M059J (cell line): ENCODE measurements around the gene CDKN1B. TPM values are rescaled to one million over a fixed set of nuclear protein-coding genes. Genes with fewer than 3 reads are reported as not detected.
"Not testable (repeated sequence)": the region's sequence is repeated elsewhere in the genome, so short reads cannot be mapped to it uniquely, and the experiment has no call there.

Experiments used
- DNase-seq: peaks from one replicate; pipeline ENCODE4 v3.0.0-alpha.2; 2012; ENCODE audit warnings: low read depth
- total RNA-seq: library from RNA; depleted of rRNA; stranded (reverse); fragments of >200 nt; shearing (Covaris generic); gene quantifications from 2 replicates; pipeline ENCODE4 v1.2.3, GENCODE V29; 2014

Gene CDKN1B
- total RNA-seq, 1 experiment from 2014 or later, result 48.4 TPM

DNA sequence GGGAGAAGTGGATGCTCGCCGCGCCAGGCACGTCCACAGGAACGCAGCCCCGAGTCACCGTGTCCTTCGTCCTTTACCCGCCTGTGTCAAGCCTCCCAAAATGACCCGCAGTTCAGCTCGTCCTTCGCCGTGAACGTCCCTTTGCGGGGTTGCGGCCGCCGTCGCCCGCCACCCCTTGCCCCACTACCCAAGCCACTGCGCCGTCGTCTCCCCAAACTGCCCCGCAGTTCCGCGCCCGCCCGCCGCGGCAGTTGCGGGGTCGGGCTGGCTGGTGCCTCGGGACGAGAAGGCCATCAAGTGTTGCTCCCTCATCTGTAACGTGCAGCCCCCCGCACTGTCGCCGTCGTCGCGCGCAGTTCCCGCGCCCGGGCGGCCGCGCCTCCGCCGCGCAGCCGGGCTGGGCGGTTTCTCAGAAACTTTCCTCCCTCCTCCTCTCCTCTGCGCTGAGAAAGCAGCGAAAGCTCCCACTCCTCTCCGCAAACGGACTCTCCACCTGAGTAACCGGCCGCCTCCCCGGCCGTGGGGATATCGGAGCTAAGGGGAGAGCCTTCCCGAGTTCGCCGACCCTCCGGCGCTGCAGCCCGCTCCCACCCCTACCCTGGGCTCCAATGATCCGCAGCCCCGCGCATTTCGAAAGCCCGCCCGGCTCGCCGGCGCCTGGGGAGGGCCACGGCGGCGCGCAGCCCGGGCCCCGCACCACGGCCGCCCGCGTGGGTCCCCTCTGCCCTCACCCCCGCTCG lies 6.7 kb downstream of the CDKN1B start:
- peak; percentile 47 for DNase-seq

DNA sequence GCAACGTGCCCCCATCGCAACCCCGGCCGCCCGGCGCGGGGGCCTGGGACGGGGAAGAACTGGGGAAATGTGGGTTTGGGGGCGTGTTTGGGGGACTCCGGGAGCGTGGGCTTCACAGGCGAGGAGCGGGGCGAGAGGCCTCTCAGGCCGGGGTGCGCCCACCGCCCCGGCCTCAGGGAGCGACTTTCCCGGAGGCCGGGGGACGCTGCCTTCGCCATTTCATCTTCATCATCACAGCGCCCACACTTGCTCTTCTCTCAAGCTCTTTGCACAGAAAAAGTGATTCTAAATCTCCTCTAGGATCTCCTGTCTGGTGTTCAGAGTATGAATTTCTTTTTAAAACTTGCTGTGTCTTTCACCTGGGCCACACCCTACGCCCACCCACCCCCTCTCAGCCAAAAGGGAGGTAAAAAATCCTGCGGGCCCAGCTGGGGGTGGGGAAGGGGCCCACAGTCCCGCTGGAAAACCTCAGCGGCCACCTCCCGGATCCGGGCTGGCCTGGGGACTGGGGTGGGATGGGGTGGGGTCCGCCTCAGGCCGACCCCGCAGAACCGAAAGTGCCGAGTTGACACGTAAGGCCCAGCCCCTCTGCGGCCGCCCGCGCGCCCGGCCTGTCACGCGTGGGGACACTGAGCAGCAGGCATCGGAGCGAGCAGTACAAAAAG lies 7.4 kb downstream of the CDKN1B start:
- no peak for DNase-seq

DNA sequence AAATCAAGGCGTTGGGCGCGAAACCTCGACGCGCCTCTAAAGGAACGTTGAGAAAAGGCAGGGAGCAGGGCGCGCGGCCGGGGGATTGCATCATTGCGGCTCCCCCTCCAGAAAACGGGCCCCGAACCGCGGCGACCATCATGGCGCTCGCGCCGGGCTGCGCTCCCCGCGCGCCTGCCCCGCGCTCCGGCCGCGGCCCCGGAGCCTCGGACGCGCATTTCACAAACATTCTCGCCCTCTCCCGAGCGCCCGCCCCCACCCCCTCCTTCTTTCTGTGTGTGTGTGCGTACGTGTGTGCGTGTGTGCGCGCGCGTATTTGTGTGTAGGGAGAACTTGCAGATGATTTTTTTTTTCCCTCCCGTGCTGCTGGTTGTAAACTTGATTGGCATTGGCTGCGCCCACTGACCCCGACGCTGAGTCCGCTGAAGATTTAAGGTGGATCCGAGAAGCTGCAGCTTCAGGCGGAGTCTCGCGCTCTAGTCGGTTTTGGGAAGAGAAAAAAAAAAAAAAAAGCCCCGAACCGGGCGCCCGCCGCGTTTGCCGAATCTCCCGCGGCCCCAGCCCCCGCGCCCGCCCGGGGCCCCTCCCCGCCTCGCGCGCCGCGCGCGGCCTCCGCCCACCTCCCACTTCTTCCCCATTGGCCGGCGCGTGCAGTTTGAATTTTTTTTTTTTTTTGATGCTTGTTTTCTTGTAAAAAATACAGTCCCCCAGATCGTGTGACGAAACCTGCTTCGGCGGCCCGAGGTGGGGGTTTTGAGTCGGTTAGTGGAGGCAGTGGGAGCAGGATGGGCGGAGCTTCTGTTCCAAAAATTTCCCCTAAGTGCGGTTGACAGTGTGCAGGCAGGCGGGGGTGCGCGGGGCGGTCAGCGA lies 8.2 kb downstream of the CDKN1B start:
- peak; percentile 98 for DNase-seq

DNA sequence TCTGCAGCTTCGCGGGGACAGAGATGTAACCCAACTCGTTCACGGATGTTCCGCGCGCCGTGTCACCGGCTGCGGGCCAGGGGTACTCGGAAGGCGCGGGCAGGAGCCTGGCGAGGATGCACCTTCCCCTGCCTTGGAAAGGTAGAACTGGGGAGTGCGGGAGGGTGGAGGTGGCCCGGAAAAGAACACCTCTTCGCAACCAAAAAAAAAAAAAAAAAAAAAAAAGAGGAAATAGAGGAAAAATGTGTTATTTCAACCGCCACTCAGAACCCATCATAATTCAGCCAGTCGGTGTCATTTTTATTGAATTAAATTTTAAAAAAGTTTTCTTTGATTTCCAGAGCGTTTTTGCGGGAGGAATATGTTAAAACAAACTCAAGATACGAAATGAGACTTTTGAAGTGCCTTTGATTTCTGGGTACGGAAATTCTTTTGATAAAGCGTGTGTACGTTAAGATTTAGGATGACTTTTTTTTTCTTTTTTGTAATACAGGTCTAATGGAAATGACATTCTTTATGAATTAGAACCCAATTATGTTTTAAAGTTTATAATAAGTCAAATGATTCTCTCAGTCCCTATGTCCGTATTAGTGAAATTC lies 8.9 kb downstream of the CDKN1B start:
- DNase-seq, result no peak

DNA sequence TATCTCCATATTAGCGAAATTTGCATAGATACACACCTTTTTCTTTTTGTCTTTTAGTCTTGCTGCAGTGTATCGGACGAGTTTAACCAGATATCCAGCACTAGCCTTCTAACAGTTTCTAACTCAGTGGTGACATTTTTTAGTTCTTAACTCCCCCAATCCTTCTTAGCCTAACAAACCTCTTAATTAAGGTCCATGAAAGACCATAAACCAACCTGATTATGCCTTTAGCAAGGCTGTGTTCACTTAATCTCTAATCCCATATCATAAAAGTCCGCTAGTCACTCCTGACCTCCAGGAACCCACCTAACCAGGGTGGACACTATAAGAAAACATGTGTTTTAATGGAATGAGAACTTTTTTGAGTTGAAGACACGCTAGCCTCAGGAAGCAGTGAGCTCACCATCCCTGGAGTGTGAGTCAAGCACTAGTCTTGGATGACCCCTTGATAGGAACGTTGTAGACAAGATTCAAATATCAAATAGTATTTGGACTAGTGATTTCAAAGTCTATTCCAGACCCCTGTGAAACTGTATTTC lies 9.5 kb downstream of the CDKN1B start:
- peak; percentile 88 for DNase-seq

DNA sequence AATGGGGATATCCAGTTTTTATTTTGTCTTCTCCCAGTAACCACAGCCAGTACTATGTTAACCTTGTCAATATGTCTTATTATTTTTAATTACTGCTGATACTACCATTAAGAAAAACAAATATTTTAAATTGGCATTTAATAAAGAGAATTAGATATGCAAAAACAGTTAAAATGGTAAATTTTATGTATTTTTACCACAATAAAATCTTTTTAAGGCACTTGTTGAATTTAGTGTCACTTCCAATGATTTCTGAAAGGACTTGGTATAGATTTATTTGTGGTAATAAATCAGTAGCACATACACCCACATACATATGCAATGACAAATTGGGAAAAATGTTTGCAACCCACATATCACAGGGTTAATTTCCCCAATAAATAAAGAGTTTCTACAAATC lies 14.0 kb downstream of the CDKN1B start:
- no peak for DNase-seq

DNA sequence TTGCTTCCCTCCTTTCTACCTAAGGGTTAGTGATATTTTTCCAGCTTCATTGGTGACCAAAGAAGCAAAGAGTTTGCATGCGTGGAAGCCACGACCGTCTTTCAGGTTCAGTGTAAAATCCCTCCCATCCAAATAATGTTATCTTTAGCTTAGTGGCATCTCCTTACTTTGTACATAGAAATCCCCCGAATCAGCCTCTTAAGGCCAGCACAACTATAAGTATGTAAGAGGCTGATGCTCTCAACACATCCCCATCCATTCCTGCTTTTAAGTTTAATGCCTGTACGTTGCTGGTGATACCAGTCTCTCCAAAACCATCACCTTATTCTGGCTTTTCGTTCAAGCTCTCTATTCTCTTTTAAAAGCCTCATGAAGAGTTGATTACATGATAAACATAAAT lies 14.6 kb downstream of the CDKN1B start:
- no peak for DNase-seq

DNA sequence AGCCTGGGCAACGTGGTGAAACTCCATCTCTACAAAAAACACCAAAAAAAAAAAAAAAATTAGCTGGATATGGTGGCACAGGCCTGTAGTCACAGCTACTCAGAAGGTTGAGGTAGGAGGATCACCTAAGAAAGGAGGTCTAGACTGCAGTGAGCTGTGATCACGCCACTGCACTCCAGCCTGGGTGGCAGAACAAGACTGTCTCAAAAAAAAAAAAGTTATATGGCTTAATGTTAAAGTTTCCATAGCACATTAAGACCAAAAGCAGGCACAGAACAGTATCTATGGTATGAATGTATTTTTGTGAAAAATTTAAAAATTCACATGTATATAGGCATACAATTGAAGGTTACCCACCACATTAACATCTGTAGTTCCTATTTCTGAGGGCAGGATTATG lies 15.9 kb downstream of the CDKN1B start:
- DNase-seq, result no peak

DNA sequence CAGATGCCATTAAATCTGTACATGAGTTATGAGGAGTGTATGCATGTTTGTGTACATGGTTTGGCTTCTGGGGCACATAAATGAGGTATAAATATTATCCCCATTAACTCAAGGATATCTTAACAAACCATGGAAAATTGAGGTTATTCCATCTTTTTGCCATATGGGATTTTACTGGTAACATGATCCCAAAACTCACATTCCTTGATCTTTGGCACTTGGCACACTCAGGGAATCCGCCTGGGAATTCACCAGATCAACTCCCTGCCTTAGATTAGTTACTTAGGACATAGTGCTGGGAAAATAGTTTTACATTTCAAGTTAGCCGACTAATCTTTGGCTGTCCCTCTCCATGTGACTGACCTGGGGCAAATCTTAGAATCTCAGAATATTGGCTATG lies 16.9 kb downstream of the CDKN1B start:
- peak; percentile 17 for DNase-seq

DNA sequence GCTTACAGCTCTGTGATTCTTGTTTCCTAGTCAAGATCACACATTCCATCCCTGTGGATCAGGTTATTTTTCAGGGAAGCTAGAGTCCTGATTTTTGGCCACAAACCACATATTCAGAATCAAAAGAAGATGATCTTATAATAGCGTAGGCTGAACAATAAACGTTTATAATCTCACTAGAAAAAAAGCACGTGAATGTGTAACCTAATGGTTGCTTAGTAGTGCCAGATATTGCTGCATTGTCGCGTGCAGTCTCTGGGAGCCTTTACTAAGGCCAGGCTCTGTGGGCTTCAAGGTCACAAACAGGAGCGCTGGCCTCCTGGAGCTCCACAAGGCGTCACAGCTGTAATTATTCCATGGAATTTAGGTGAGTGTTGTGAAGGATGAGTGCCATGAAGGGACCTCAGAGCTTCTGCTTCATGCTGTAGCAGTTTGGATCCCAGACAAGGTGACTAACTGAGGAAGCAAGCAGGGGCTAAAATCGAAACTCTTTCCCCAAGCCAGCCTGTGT lies 17.4 kb downstream of the CDKN1B start:
- no peak for DNase-seq

DNA sequence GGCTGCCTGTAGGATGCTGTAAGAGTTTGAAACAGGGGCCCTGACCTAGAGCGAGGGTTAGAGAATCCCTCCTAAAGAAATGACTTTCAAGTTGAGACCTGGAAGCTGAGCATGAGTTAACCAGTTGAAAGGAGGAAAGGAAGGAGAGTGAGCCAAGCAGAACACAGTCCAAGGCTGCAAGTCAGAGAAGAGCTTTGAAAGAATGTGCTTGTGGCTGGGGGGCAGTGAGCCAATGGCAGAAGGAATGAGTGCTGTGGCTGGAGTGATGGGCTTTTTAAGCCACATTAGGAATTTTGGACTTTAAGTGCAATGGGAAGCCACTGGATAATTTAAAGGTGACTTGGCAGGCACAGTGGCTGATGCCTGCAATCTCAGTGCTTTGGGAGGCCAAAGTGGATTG lies 18.1 kb downstream of the CDKN1B start:
- peak; percentile 73 for DNase-seq

DNA sequence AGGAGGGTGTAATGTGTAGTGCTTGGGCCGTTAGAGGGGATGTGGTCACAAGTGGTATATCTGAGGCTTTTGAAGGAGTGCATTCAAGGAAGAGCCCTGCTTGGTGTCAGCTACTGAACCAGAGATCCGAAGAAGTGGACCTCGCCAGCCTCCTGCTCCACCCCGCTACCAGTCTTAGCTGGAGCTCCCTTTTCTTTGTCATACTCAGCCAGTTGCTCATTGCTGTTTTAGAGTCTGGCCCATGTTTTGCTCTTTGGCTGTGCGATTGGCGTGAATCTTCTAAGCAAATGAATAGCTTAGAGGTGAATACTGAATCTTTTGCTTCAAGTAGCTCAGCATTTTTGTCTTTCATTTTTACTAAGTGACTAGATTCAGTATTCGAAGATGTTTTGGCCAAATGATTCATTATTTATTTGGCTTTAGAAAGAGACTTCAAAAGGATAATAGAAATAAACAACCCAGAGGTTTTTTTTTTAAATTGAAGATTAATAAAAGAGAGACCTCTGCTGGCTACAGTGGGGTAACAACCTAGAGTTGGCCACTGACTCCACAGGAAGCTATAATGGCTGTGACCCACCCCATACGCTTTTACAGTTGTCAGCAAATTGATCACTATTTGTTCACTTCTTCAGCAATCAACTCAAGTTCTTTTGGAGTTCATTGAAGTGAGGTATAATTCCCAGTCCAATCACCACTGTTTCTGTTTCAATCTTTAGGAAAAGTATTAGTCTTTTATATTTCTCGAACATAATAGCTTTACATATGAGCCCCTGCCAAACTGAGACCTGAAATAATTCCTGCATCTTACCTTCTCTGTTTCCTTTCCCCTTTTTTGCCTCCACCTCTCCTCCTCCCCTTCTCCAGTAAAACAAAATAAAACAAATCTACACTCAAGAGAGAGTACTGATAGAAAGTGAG lies 19.9 kb downstream of the CDKN1B start:
- DNase-seq, result peak; percentile 85

DNA sequence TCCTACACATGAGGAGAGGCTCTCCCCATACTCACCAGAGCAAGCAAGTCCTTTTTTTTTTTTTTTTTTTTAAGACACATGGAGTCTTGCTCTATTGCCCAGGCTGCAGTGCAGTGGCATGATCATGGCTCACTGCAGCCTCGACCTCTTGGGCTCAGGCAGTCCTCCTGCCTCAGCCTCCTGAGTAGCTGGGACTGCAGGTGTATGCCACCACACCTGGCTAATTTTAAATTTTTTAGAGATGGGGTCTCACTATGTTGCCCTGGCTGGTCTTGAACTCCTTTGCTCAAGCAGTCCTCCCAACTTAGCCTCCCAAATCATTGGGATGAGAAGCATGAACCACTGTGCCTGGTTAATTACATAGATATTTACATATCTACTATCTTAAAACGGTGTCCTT lies 21.0 kb downstream of the CDKN1B start:
- not testable (repeated sequence) for DNase-seq

DNA sequence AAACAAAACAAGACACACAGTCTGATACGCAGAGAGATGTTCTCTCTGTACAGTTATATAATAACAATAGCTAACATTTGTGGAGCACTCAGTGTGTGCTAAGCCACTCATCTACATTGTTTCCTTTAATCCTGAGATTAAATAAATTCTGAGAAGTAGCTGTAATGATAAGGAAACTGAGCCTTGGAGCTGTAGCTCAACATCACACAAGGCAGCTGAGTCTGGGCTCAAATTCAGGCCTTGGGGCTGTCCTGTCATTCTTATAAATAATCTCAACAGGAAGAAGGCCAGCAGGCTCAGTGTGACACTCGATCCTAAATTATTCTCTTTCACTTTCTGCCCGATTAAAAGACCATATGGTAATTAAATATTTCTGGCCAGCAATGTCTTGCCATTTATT lies 24.5 kb downstream of the CDKN1B start:
- peak; percentile 57 for DNase-seq

DNA sequence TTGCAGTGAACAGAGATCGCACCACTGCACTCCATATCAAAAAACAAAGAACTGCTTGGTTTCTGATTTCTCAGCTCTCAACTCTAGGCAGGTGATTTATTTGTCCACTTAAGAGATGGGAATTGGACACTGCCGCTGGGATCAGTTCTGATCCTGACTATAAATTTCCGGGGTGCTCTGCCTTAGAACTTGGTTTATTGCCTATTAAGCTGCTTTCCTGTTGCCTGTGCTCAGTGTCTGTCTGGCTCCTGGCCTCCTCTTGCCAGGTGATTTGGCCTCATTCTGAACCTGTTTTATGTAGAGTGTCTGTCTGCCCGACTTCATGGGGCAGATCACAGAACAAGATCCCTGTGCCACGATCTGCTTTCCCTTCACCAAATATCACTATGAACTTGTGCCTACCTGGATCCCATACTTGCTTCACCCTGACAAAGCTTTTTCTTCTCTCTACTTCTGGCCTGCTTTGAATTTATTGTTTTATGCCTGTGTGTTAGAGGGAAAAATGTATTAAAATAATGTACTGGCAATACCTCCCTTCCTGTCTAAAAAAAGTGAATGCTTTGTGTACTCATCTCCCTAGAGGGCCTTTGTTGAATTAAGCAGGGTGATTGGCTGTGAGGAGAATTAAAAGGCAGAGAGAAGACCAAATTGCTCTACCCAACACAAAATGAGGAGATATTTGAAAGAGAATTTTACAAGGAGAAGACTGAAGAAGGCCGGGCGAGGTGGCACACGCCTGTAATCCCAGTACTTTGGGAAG lies 27.6 kb downstream of the CDKN1B start:
- no peak for DNase-seq

DNA sequence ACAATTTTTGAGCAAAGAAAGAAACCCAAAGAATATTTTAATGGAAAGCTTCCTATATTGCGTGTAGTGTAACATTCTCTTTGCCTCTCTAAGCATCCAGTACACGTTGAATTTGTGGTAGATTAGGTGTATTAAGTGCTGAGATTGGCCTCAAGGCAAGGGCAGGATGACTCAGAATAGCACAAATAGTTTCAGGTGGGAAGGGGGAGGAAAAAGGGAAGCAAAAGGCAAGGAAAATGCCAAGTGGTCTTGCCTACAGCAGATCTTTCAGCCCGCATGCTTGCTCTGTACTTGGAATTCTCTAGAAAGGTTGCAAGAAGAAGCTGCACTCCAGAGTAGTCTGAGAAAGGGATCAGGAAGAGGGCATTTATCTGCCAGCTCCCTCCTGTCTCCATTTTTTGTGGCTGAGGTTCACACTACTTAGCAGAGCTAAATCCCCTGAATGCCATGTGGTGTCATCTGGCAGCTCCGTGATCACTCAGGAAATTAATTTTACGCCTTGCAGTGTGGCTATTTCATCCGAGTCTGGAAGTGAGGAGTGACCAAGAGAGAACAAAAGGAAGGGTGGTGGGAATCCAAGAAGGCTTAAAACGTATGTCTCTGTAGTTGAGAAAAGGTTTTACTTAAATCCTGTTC lies 28.5 kb downstream of the CDKN1B start:
- DNase-seq, result peak; percentile 62

DNA sequence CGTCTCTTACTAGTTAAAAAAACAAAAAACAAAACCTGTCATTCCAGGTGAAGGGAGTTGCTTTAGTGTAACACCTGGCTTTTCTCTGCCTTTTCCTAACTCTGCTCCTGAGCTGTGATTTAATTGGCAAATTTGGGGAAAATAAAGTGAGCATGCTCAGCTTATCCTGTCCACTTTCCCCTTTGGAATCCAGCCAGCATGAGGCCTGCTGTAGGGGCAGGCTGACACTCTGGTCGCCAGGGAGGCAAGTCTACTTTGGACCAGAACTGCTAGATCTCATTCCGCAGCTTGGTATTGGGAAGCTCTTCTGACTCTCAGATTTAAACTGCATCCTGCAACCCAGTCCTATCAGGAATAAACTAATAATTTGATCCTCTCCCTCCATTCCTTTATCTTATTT lies 30.1 kb downstream of the CDKN1B start:
- DNase-seq, result no peak

DNA sequence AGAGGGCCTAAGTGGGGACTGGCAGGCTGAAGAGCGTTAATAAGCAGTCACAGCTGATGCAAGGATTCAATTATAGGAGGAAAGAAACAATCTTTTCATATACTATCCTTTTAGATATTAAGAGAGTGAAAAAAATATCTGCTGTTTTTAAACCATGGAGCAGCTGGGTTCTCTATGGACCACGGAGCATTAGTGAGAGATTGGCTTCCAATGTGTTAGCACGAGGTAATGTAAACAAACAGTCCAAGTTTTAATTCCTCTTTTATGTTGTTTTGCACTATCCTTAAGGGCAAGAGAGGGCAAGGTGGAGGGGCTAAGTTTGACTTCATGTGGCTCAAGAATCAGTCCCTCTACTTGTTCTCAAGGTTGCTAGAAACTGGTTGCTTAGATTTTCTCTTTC lies 30.9 kb downstream of the CDKN1B start:
- DNase-seq, result no peak

DNA sequence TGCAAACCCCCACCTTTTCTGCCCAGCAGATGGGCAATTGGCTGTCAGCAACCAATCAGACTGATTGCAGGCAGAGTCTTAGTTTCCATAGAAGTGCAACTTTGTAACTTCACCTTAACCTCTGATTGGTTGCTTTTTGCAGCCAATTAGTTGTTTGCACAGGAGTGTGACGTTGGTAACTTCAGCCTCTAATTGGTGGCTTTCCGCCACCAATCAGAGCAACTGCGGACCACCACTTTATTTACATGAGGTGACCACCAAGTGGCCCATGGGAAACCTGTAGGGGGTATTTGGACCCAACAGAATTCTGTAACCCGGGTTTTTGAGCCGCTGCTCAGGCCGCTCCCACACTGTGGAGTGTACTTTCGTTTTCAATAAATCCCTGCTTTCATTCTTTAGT lies 32.3 kb downstream of the CDKN1B start:
- DNase-seq, result peak; percentile 43
